Measurements from ENCODE around the gene SMIM8.

The SMIM8 gene

GRCh38 chr6:87330961-87331360 is 8.6 kb downstream of the SMIM8 start:
- DNase-seq (ENCODE audit: low read depth in 1 of 2, low spot score in 1 of 2): no peak
- Histone ChIP-seq H3K27ac (replicated peaks) (no peak overlapping the region), H3K4me3 (replicated peaks; ENCODE audit: insufficient read depth, low read length) (no peak overlapping the region), H3K27me3 (ENCODE audit: insufficient read depth, poor library complexity, severe bottlenecking) (no peaks in the 10 kb centered on the region)
- no peak for TF ChIP-seq GABPA (IDR thresholded peaks at IDR 0.05; ENCODE audit: low read depth)
- no peak for TF ChIP-seq SPI1 (IDR thresholded peaks at IDR 0.05; ENCODE audit: borderline replicate concordance, low read depth)
- no peak for TF ChIP-seq CTCF (IDR thresholded peaks at IDR 0.05; ENCODE audit: insufficient read depth, low read length)
- TF ChIP-seq REST (IDR thresholded peaks at IDR 0.05; ENCODE audit: insufficient replicate concordance, low read depth): no peak
- TF ChIP-seq POLR2AphosphoS5 (IDR thresholded peaks at IDR 0.05; ENCODE audit: low read depth): no peak

GRCh38 chr6:87333033-87333432 is 10.6 kb downstream of the SMIM8 start:
- Histone ChIP-seq H3K27ac (replicated peaks) (no peak overlapping the region), H3K27me3 (ENCODE audit: insufficient read depth, poor library complexity, severe bottlenecking) (no peaks in the 10 kb centered on the region), H3K4me3 (replicated peaks; ENCODE audit: insufficient read depth, low read length) (no peak overlapping the region)
- no peak for DNase-seq (ENCODE audit: low read depth in 1 of 2, low spot score in 1 of 2)
- no peak for TF ChIP-seq POLR2AphosphoS5 (IDR thresholded peaks at IDR 0.05; ENCODE audit: low read depth)
- TF ChIP-seq REST (IDR thresholded peaks at IDR 0.05; ENCODE audit: insufficient replicate concordance, low read depth): no peak
- no peak for TF ChIP-seq GABPA (IDR thresholded peaks at IDR 0.05; ENCODE audit: low read depth)
- no peak for TF ChIP-seq CTCF (IDR thresholded peaks at IDR 0.05; ENCODE audit: insufficient read depth, low read length)
- no peak for TF ChIP-seq SPI1 (IDR thresholded peaks at IDR 0.05; ENCODE audit: borderline replicate concordance, low read depth)

GRCh38 chr6:87333591-87334181 is 11.3 kb downstream of the SMIM8 start:
- Histone ChIP-seq H3K27me3 (ENCODE audit: insufficient read depth, poor library complexity, severe bottlenecking) (no peaks in the 10 kb centered on the region), H3K27ac (replicated peaks) (peak overlapping the region; percentile 4; the same call in 1 of the 2 replicates), H3K4me3 (replicated peaks; ENCODE audit: insufficient read depth, low read length) (no peak overlapping the region)
- TF ChIP-seq CTCF (IDR thresholded peaks at IDR 0.05; ENCODE audit: insufficient read depth, low read length) (no peak), REST (IDR thresholded peaks at IDR 0.05; ENCODE audit: insufficient replicate concordance, low read depth) (no peak), POLR2AphosphoS5 (IDR thresholded peaks at IDR 0.05; ENCODE audit: low read depth) (no peak), GABPA (IDR thresholded peaks at IDR 0.05; ENCODE audit: low read depth) (peak; percentile 49)
- DNase-seq (ENCODE audit: low read depth in 1 of 2, low spot score in 1 of 2): peak; percentile 8 to 48
